SH-SY5Y (cell line): Measurements from ENCODE around the gene LSM14B.

Source experiments
- GATA2 ChIP-seq: IDR thresholded peaks from 2 replicates; pipeline ENCODE4 v1.6.1; 2011; ENCODE audit warnings: mild to moderate bottlenecking, low read depth, low read length
- GATA3 ChIP-seq: IDR thresholded peaks from 2 replicates; pipeline ENCODE4 v1.6.1; 2011; ENCODE audit warnings: low read depth, mild to moderate bottlenecking, low read length, moderate library complexity

- TF ChIP-seq GATA2 (no peak), GATA3 (no peak)
These were observed 43.6 kb downstream of the LSM14B start for GRCh38 chr20:62165762-62166399.
